ENCODE results near the gene C2orf74. TPM values are rescaled to one million over a fixed set of nuclear protein-coding genes. Genes with fewer than 3 reads are reported as not detected.

Gene C2orf74
- polyA plus RNA-seq (2011; rRNA removed) (6.5 and 19.5 TPM in 2 replicates), polyA minus RNA-seq (2011; rRNA and poly(A)+ RNA removed) (2.8 and 2.9 TPM in 2 replicates)

- Histone ChIP-seq H3K27me3 (ENCODE audit: control insufficient read depth, insufficient read depth, low read length) (no peaks in the 10 kb centered on the region), H3K36me3 (ENCODE audit: control insufficient read depth, insufficient read depth, low read length) (peaks cover 3% of the 10 kb centered on the region; the same call in 1 of the 2 replicates), H3K4me3 (ENCODE audit: low read depth, low read length) (no peak within 1 kb of the TSS)
- no peak for DNase-seq (ENCODE audit: low read depth)
- TF ChIP-seq, protein P1, sequence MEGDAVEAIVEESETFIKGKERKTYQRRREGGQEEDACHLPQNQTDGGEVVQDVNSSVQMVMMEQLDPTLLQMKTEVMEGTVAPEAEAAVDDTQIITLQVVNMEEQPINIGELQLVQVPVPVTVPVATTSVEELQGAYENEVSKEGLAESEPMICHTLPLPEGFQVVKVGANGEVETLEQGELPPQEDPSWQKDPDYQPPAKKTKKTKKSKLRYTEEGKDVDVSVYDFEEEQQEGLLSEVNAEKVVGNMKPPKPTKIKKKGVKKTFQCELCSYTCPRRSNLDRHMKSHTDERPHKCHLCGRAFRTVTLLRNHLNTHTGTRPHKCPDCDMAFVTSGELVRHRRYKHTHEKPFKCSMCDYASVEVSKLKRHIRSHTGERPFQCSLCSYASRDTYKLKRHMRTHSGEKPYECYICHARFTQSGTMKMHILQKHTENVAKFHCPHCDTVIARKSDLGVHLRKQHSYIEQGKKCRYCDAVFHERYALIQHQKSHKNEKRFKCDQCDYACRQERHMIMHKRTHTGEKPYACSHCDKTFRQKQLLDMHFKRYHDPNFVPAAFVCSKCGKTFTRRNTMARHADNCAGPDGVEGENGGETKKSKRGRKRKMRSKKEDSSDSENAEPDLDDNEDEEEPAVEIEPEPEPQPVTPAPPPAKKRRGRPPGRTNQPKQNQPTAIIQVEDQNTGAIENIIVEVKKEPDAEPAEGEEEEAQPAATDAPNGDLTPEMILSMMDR (IDR thresholded peaks at IDR 0.05; ENCODE audit: insufficient read depth, low read depth, low read length) = no peak
- POLR2A ChIA-PET = no interaction called here
- CTCF ChIA-PET = interaction anchor here (0.7 kb wide), 1 partner anchor 13 kb away, joined by 3 read pairs; no protein-coding TSS in a partner anchor
Observed at GRCh38 chr2:61161888-61162287, at the start of gene C2orf74. Gene C2orf74 (plus strand): TSS chr2:61162188. CDS start chr2:61162515, 327 bp downstream.

GRCh38 chr2:61114147-61114546 is 47.8 kb upstream of the C2orf74 start:
- H3K36me3 ChIP-seq (ENCODE audit: control insufficient read depth, insufficient read depth, low read length) = no peaks in the 10 kb centered on the region
- TF ChIP-seq, protein P1 (IDR thresholded peaks at IDR 0.05; ENCODE audit: insufficient read depth, low read depth, low read length) = no peak
- POLR2A ChIA-PET = interaction anchor here (0.6 kb wide), 1 partner anchor 210 kb away, joined by 3 read pairs; no protein-coding TSS in a partner anchor

DNA sequence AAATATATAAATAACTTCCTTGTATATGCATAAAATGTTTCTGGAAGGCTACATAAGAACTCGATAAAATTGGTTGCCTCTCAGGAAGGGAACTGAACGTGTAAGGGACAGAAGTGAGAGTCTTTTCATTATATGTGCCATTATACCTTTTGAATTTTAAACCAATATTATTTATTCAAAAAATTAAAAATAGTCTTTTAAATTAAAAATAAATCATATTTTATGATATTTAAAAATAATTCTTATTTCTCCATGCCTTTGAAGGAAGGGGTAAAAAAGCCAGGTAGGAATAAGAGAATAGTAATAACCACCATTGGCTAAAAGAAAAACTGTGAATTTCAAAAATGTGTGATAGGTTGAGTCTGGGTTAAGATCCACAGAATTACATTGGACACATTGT is 45.7 kb upstream of the C2orf74 start:
- 0 out of 2 replicates have a peak, but pooled peaks cover 2% of the 10 kb centered on the region for H3K36me3 ChIP-seq (ENCODE audit: control insufficient read depth, insufficient read depth, low read length)
- no peak overlapping the region for H3K4me3 ChIP-seq (ENCODE audit: low read depth, low read length)
- POLR2A ChIA-PET = no interaction called here
- TF ChIP-seq, protein P1 (IDR thresholded peaks at IDR 0.05; ENCODE audit: insufficient read depth, low read depth, low read length) = no peak
- CTCF ChIA-PET = no interaction called here
- no peak for DNase-seq (ENCODE audit: low read depth)
- no peaks in the 10 kb centered on the region for H3K27me3 ChIP-seq (ENCODE audit: control insufficient read depth, insufficient read depth, low read length)

More at GRCh38 chr2:61114147-61114546, 47.8 kb upstream of the C2orf74 start:
- CTCF ChIA-PET = no interaction called here
- DNase-seq (ENCODE audit: low read depth) = no peak
- Histone ChIP-seq H3K4me3 (ENCODE audit: low read depth, low read length) (no peak overlapping the region), H3K27me3 (ENCODE audit: control insufficient read depth, insufficient read depth, low read length) (no peaks in the 10 kb centered on the region)

DNA sequence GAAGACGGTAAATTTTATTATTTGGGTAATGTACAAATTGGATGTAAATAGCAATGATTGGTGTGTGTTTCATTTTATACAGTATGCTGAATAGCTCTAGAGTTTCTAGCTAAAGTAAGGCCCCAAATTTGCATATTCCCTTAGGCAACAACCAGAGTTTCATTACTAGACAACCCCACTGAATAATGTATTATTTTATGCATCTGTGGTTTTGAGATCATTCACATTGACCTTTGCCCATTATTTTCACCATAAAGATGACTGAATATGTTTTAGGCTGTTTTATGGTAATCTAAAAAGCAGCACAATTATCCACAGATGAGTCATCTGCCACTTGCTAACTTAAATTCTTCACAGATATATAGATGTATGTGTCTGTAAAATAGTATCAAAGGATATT is 44.5 kb upstream of the C2orf74 start:
- TF ChIP-seq, protein P1 (IDR thresholded peaks at IDR 0.05; ENCODE audit: insufficient read depth, low read depth, low read length) = no peak
- ChIA-PET POLR2A (no interaction called here), CTCF (no interaction called here)
- H3K36me3 ChIP-seq (ENCODE audit: control insufficient read depth, insufficient read depth, low read length) = 0 out of 2 replicates have a peak, but pooled peaks cover 2% of the 10 kb centered on the region
- H3K4me3 ChIP-seq (ENCODE audit: low read depth, low read length) = no peak overlapping the region
- DNase-seq (ENCODE audit: low read depth) = peak; percentile 26
- no peaks in the 10 kb centered on the region for H3K27me3 ChIP-seq (ENCODE audit: control insufficient read depth, insufficient read depth, low read length)

- CTCF ChIA-PET = interaction anchor here (0.6 to 1.1 kb wide), 2 partner anchors 25 to 518 kb away, joined by 3 read pairs; no protein-coding TSS in a partner anchor
Observed at GRCh38 chr2:61125123-61125710, 36.8 kb upstream of the C2orf74 start.

More at GRCh38 chr2:61125123-61125710, 36.8 kb upstream of the C2orf74 start:
- Histone ChIP-seq H3K4me3 (ENCODE audit: low read depth, low read length) (no peak overlapping the region), H3K36me3 (ENCODE audit: control insufficient read depth, insufficient read depth, low read length) (no peaks in the 10 kb centered on the region), H3K27me3 (ENCODE audit: control insufficient read depth, insufficient read depth, low read length) (no peaks in the 10 kb centered on the region)
- POLR2A ChIA-PET = no interaction called here
- DNase-seq (ENCODE audit: low read depth) = no peak
- TF ChIP-seq, protein P1 (IDR thresholded peaks at IDR 0.05; ENCODE audit: insufficient read depth, low read depth, low read length) = no peak
